HAP-1 (cell line): Measurements from ENCODE around the gene HHAT.
"Not testable (repeated sequence)": the region's sequence is repeated elsewhere in the genome, so short reads cannot be mapped to it uniquely, and the experiment has no call there.

Experiments used
- DNase-seq, 2 experiments: peaks; one replicate each; pipeline ENCODE4 v3.0.0-alpha.2; 2016 to 2020; ENCODE audit warnings: low spot score in 2 of 2
- H3K27me3 ChIP-seq: fragments of 250-450 bp; sonication (Bioruptor Pico); 2 replicates; pipeline ENCODE4 v1.5.1; 2020; ENCODE audit warnings: low read depth, mild to moderate bottlenecking, moderate library complexity
- H3K36me3 ChIP-seq: fragments of 250-450 bp; sonication (Bioruptor Pico); replicated peaks from 2 replicates; pipeline ENCODE4 v1.5.1; 2020; ENCODE audit warnings: mild to moderate bottlenecking
- H3K4me1 ChIP-seq: fragments of 250-450 bp; sonication (Bioruptor Pico); 2 replicates; pipeline ENCODE4 v1.5.1; 2020; ENCODE audit warnings: mild to moderate bottlenecking
- H3K4me3 ChIP-seq: fragments of 250-450 bp; sonication (Bioruptor Pico); 2 replicates; pipeline ENCODE4 v1.5.1; 2020; ENCODE audit warnings: mild to moderate bottlenecking, moderate library complexity
- H3K9me3 ChIP-seq: fragments of 250-450 bp; sonication (Bioruptor Pico); 2 replicates; pipeline ENCODE4 v1.5.1; 2020; ENCODE audit warnings: mild to moderate bottlenecking, moderate library complexity
- in situ Hi-C: fragments of 300-500 bp; cut with MboI; formaldehyde crosslinking; loops from 3 replicates; pipeline ENCODE4 v1.14.3; 2020; ENCODE audit warnings: low sequenced_read_pairs, inconsistent platforms, mixed read lengths

Gene HHAT

GRCh38 chr1:210647406-210648333 is 319.0 kb downstream of the HHAT start:
- no peak for DNase-seq
- no peaks in the 10 kb centered on the region for H3K9me3 ChIP-seq
- H3K4me3 ChIP-seq, result no peak overlapping the region
- H3K27me3 ChIP-seq, result no peaks in the 10 kb centered on the region
- no peaks in the 10 kb centered on the region for H3K4me1 ChIP-seq
- in situ Hi-C loops, result no loop called here
- H3K36me3 ChIP-seq, result no peaks in the 10 kb centered on the region

GRCh38 chr1:210648588-210649269 is 320.0 kb downstream of the HHAT start:
- in situ Hi-C loops, result no loop called here
- H3K9me3 ChIP-seq, result no peaks in the 10 kb centered on the region
- no peaks in the 10 kb centered on the region for H3K4me1 ChIP-seq
- H3K36me3 ChIP-seq, result no peaks in the 10 kb centered on the region
- no peak overlapping the region for H3K4me3 ChIP-seq
- DNase-seq, result no peak
- H3K27me3 ChIP-seq, result no peaks in the 10 kb centered on the region

GRCh38 chr1:210650403-210650802 is 321.7 kb downstream of the HHAT start:
- DNase-seq, result no peak
- Histone ChIP-seq H3K4me3 (no peak overlapping the region), H3K27me3 (no peaks in the 10 kb centered on the region), H3K36me3 (no peaks in the 10 kb centered on the region), H3K4me1 (no peaks in the 10 kb centered on the region), H3K9me3 (no peaks in the 10 kb centered on the region)
- in situ Hi-C loops, result no loop called here

GRCh38 chr1:210652329-210652954 is 323.7 kb downstream of the HHAT start:
- H3K9me3 ChIP-seq, result no peaks in the 10 kb centered on the region
- DNase-seq, result no peak
- no peaks in the 10 kb centered on the region for H3K4me1 ChIP-seq
- H3K4me3 ChIP-seq, result no peak overlapping the region
- H3K27me3 ChIP-seq, result no peaks in the 10 kb centered on the region
- in situ Hi-C loops, result no loop called here
- no peaks in the 10 kb centered on the region for H3K36me3 ChIP-seq

GRCh38 chr1:210653771-210654170 is 325.1 kb downstream of the HHAT start:
- Histone ChIP-seq H3K27me3 (no peaks in the 10 kb centered on the region), H3K36me3 (no peaks in the 10 kb centered on the region), H3K9me3 (no peaks in the 10 kb centered on the region), H3K4me3 (no peak overlapping the region), H3K4me1 (no peaks in the 10 kb centered on the region)
- no peak for DNase-seq
- in situ Hi-C loops, result no loop called here

- Histone ChIP-seq H3K9me3 (no peaks in the 10 kb centered on the region), H3K27me3 (no peaks in the 10 kb centered on the region), H3K4me1 (no peaks in the 10 kb centered on the region), H3K4me3 (no peak overlapping the region), H3K36me3 (no peaks in the 10 kb centered on the region)
- DNase-seq, result no peak
- in situ Hi-C loops, result no loop called here
Measured at GRCh38 chr1:210654176-210654981, 325.7 kb downstream of the HHAT start.

GRCh38 chr1:210655511-210655910 is 326.8 kb downstream of the HHAT start:
- no peak overlapping the region for H3K4me3 ChIP-seq
- no peaks in the 10 kb centered on the region for H3K4me1 ChIP-seq
- in situ Hi-C loops, result no loop called here
- DNase-seq, result no peak
- no peaks in the 10 kb centered on the region for H3K36me3 ChIP-seq
- H3K9me3 ChIP-seq, result no peaks in the 10 kb centered on the region
- no peaks in the 10 kb centered on the region for H3K27me3 ChIP-seq

- Histone ChIP-seq H3K9me3 (no peaks in the 10 kb centered on the region), H3K4me1 (no peaks in the 10 kb centered on the region), H3K27me3 (no peaks in the 10 kb centered on the region), H3K36me3 (no peaks in the 10 kb centered on the region), H3K4me3 (no peak overlapping the region)
- in situ Hi-C loops, result no loop called here
- no peak for DNase-seq
Measured at GRCh38 chr1:210657806-210658205, 329.1 kb downstream of the HHAT start.

- in situ Hi-C loops, DNase-seq, H3K4me1 ChIP-seq, H3K9me3 ChIP-seq, H3K4me3 ChIP-seq, H3K36me3 ChIP-seq, H3K27me3 ChIP-seq: not testable (repeated sequence)
Measured at GRCh38 chr1:210661520-210661919, 332.8 kb downstream of the HHAT start.

- Histone ChIP-seq H3K27me3 (no peaks in the 10 kb centered on the region), H3K4me1 (no peaks in the 10 kb centered on the region), H3K36me3 (no peaks in the 10 kb centered on the region), H3K9me3 (no peaks in the 10 kb centered on the region), H3K4me3 (no peak overlapping the region)
- in situ Hi-C loops, result no loop called here
- DNase-seq, result no peak
Measured at GRCh38 chr1:210662291-210663050, 333.8 kb downstream of the HHAT start.

DNA sequence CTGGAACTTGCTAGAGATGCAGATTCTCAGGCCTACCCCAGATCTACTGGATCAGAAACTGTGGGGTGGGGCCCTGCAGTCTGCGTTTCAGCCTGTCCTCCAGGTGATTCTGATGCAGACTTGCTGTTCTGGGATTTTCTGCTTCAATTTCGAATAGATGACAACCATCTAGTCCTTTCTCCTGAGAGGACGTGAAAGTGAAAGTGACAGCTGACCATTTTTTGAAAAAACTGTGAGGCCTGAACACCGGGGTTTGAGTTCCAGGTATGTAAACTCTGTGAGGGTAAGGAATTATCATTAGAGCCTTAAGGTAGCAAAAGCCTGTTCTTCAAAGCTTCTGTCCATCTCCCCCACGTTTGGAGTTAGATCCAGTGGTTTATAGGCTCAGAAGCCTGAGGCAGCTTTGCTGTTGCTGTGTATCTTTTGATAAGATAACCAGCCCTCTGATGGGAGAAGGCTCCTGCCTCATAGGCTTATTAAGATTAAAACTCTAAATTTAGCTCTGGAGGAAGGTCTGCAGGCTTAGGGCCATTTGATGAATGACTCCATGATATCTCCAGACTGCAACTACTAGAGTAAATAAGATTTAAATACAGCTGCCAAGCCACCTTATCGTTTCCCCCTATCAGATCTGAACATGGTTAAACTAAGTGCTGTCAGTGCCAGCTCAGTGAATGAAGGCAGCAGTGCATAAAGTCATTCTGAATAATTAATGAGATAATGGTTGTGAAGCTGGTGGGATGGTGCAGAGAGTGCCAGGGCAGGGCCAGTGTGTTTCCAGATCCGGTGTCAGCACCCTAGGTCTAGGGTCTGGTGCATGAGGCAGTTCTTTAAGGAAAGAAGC is 335.2 kb downstream of the HHAT start:
- Histone ChIP-seq H3K36me3 (no peaks in the 10 kb centered on the region), H3K4me3 (no peak overlapping the region), H3K27me3 (no peaks in the 10 kb centered on the region), H3K4me1 (no peaks in the 10 kb centered on the region), H3K9me3 (no peaks in the 10 kb centered on the region)
- DNase-seq, result no peak
- in situ Hi-C loops, result no loop called here

DNA sequence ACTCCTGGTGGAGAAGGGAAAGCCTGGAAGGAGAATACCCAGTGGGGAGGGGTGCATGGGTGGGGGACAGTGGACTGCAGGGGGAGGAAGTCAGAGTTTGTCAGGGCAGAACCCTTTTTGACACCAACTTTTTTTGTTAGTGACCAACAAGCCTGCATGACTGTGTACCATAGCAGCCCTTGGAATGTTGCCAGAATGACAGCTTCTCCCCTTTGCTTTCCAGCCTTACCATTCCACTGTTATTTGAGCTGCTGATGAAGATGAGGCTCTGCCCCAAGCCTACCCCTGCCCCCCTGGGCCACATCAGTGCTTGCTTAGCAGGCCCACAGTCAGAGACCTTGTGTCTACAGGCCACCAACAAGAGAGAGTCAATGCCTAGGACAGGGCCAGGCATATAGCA is 341.2 kb downstream of the HHAT start:
- no peaks in the 10 kb centered on the region for H3K9me3 ChIP-seq
- no peaks in the 10 kb centered on the region for H3K4me1 ChIP-seq
- H3K4me3 ChIP-seq, result no peak overlapping the region
- in situ Hi-C loops, result no loop called here
- H3K36me3 ChIP-seq, result no peaks in the 10 kb centered on the region
- H3K27me3 ChIP-seq, result no peaks in the 10 kb centered on the region
- DNase-seq, result no peak
